ENCODE measurements around the gene CLUH.

Gene CLUH

GRCh38 chr17:2719861-2720260, 8.3 kb upstream of the CLUH start:
- no peak for DNase-seq

- DNase-seq: no peak
These were observed 6.8 kb upstream of the CLUH start for GRCh38 chr17:2718150-2718938.

DNA sequence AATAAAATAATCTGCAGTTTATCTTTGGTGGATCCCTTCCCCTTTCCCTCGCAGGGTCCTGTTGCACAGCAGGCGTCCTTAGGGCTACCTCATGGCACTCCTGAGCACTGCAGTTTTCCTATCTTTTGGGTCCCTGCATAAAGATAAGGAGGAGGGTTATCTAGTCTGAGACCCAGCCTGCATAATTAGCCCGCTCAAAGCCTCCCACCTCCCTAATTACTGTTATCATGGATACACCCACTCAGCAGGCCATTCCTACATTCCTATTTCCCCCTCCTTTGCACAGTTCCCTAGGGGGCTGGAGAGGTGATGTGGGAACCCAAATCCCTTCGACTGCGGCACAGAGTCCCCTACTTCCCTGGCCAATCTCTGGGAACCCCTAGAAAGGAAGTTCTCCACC, 5.1 kb upstream of the CLUH start:
- no peak for DNase-seq

DNA sequence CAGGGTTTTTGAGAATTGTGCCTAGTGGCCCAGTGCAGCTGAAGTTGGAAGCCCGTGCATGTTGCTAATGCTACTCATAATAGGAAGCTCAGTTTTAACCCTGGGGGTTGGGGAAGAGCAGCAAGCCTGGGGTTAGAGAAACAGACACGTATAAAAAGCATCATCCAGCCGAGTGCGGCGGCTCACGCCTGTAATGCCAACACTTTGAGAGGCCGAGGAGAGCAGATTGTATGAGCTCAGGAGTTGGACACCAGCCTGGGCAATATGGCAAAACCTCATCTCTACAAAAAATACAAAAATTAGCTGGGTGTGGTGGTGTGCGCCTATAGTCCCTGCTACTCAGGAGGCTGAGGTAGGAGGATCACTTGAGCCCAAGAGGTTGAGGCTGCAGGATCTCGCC, 2.3 kb upstream of the CLUH start:
- DNase-seq: no peak

DNA sequence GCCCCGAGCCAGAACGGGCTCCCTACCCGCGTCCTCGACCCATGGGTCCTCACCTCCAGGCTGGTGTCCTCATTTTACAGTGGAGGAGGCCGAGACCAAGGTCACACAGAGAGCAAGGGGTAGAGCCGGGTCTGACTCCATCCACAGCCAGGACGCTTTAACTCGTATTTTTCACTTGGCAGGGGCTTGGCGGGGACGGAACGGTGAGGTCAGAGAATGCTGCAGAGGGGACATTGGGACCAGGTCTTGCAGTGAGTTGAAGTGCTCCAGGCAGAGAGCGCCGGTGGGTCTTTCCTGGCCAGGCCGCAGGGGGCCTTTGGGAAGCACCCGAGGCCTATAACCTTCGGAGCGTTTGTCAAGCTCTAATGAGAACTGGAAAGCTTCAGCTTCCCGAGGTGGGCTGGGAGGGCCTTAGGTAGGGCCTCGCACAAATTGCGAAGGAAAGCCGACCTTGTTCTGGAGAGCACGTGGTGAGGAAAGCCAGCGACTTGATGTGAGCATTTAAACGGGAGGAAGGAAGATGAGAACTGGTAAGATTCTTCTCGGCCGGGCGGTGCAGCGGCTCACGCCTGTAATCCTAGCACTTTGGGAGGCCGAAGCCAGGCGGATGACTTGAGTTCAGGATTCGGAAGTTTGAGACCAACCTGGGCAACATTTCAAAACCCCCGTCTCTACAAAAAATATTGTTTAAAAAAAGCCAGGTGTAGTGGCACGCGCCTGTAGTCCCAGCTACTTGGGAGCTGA, 908 bp upstream of the CLUH start:
- DNase-seq: no peak

DNA sequence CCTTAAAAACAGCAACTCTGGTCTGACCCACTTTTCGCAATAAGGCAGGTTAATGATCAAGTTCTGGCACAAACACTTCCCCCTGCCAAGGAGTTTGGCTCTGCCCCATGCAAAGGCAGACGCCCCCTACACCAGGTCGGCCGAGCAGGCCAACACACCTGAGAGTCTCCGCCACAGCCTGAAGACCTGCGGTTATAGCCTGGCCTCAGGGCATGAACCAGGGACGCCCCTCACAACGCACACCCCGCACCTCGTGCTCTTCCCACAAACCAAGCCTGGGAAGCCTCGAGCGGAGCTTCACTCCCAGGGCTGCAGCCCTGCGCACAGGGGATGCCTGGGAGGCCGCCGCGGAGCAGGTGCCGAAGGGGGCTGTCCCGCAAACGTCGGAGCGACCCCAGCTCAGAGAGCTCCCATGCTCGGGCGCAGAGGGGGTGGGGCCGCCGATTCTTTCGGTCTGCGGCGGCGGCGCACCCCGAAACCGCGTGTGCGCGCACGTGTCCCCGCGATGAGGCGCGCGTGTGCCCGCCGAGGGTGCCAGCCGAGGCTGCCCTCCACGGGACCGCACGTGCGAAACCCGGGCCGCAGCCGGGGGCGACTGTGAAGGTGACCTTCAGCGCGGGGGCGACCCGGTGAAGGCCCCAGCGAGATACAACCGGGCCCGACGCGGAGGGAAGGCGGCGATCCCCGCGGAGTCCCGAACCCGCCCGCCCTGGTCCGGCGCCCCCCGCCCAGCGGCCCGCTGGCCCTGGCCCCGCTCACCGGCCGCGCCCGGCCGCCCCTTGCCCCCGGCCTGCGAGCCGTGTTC, 559 bp downstream of the CLUH start:
- DNase-seq: no peak

GRCh38 chr17:2710071-2710802, 1.3 kb downstream of the CLUH start:
- no peak for DNase-seq

DNA sequence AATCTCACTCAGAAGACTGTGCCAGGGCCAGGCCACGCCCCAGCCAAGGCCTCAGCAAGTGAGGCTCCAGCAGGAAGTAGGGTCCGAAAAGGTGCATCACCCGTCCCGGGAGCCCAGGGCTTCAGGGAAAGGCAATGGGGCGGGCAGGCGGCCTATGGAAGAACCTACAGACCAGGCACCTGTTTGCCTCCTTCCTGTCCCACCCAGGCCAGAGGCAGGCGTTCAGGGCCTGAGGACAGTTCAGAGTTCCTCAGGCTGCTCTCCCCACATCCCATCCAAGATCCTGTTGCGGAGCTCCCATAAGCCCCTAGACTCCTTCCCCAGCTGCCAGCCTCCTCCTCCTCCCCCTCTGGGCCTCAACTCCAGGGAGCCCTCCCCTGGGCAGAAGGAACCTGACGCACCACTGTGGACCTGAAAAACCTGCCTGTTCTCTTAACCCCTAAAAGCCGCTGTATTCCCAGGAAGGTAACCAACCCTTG, 2.3 kb downstream of the CLUH start:
- DNase-seq: no peak

DNA sequence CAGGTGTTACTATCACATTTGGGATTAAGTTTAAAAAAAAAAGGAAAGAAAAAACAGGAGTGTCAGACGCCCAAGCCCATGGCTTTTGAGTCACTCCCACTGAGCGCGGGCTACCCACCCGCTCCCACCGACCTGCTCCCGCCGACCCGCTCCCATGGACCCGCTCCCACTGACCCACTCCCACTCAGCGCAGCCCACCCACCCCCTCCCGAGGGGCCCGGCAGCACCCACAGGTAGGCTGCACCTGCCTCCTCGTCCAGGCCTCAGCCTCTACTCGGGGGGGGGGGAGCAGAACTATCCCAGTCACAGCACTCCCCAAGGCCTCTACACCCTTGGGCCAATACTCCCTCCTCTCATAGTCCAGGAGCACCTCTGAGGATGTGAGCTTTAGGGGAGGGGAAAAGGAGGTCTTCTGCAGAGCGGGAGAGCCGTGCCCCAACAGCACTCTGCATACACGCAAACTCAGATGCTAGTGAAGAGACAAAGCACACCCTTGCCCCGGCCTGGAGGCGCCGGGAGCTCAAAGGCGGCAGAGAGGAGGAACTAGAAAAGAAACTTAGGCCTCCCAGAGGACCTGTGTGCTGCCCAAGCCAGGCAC, 2.9 kb downstream of the CLUH start:
- DNase-seq: no peak

GRCh38 chr17:2707721-2708584, 3.6 kb downstream of the CLUH start:
- no peak for DNase-seq

GRCh38 chr17:2706911-2707510, 4.6 kb downstream of the CLUH start:
- DNase-seq: no peak

GRCh38 chr17:2705888-2706795, 5.4 kb downstream of the CLUH start:
- no peak for DNase-seq

GRCh38 chr17:2705263-2705662, 6.3 kb downstream of the CLUH start:
- DNase-seq: no peak

- no peak for DNase-seq
These were observed 6.7 kb downstream of the CLUH start for GRCh38 chr17:2704890-2705248.

DNA sequence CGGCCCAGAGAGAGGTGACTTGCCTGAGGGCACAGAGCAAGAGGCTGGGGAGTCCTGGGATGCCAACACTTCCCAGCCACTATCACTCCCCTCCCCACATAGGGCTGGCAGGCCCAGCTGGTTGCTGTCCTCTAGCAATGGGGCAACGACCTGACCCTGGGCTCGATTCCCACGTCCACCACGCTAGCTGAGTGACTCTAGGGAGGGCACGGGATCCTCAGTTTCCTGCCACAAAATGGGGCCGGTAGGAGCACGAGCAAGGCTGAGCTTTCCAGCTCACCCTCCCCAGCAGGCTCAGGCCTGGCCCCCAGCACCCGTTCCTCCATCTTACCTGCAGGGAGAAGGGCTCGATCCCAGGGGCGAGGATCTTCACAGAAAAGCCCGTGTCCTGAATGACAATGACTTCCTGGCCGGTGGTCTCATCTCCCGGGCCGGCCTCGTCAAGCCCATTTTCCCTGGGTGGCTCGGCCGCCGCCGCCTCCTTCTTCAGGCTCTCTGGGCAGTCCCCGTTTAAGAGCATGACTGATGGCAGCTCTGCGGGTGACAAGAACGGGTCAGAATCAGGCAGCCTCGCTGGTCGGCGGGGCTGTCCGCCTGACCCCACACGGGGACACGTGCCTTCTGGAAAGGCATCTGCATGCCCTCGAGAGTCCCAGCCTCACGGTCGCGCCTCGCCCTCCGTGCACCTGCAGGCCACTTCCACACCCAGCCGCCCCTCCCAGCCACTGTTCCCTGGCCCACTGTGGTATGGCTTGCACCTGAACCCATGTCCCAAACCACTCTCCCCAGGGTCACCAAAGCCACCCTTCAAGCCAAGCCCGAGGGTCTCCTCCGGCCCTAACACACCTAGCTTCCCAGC, 7.3 kb downstream of the CLUH start:
- DNase-seq: no peak

- DNase-seq: no peak
These were observed 8.0 kb downstream of the CLUH start for GRCh38 chr17:2703606-2704005.

GRCh38 chr17:2703181-2703580, 8.4 kb downstream of the CLUH start:
- DNase-seq: no peak

- no peak for DNase-seq
These were observed 9.4 kb downstream of the CLUH start for GRCh38 chr17:2701996-2702741.
